GM19463 (cell line): Measurements from ENCODE around the gene MAPRE2.
"Not testable (repeated sequence)": the region's sequence is repeated elsewhere in the genome, so short reads cannot be mapped to it uniquely, and the experiment has no call there.

Experiments used
- ATAC-seq: cut with Tn5 transposase; IDR thresholded peaks from one replicate; pipeline ENCODE4 v1.9.1; 2021; ENCODE audit warnings: mild to moderate bottlenecking, moderate library complexity; ENCODE audit not compliant: unreplicated experiment

MAPRE2 gene

DNA sequence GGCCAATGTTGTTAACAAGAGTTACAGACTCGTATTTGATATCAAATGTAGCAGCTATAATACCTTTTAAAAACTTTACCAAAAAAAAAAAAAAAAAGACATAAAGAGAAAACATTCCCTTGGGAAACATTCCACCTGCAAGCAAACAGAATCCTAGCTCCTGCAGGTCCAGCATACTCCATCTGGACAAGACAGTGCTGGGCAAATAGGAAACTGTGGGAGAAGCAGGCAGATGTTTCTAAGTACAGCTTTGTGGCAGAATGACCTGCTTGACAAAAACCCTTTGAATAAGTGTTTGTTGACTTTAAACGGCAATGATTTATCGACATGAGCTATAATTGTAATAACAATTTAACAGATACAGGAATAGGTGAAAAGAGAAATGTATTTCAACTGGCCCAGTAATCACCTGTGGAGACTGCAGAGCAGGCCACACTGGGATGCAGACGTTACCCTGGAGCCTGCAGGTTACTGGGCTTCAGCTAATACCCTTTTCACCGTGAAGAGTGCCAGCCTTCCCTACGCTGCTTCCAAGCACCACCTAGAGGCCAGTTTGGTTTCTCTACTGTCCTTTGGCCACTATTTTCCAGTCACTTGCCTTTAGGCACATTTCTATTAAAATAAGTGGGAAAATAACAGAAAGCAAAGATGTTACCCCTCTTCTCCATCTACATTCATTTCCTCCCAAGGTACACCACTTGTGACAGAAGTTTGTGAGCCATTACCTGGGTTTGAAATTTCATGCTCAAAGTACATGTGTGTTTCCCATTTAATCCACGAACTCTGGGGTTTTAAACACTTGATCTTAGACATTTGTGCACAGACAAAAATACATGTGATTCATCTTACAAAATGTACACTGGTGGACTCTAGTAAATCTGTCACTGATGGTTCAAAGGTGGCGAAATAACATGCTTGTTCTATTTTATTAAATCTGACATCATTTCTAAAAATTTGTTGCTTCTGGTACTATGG, 102.7 kb downstream of the MAPRE2 start:
- ATAC-seq, result peak; percentile 75

DNA sequence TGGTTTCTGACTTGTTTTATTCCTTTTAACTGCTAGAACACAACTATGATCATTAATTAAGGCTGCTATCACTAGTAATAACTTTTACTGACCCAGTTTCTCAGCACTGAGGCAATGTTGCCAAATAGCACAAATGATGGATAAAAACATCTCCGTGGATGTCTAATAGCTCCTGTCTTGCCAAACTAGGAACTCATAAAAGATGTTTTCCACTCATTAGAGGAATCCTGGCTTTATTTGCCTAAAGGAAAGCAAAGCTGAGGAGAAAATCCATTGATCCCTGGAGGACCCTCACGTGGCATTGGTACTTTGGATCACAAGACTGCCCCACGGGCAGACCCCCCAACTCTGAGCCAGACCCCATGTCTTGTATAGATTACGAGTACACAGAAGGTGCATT, 103.5 kb downstream of the MAPRE2 start:
- ATAC-seq, result no peak

DNA sequence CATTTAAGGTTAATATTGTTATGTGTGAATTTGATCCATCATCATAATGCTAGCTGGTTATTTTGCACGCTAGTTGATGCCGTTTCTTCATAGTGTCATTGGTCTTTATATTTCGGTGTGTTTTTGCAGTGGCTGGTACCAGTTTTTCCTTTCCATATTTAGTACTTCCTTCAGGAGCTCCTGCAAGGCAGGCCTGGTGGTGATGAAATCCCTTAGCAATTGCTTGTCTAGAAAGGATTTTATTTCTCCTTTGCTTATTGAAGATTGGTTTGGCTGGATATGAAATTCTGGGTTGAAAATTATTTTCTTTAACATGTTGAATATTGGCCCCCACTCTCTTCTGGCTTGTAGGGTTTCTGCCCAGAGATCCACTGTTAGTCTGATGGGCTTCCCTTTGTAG, 109.0 kb downstream of the MAPRE2 start:
- not testable (repeated sequence) for ATAC-seq

DNA sequence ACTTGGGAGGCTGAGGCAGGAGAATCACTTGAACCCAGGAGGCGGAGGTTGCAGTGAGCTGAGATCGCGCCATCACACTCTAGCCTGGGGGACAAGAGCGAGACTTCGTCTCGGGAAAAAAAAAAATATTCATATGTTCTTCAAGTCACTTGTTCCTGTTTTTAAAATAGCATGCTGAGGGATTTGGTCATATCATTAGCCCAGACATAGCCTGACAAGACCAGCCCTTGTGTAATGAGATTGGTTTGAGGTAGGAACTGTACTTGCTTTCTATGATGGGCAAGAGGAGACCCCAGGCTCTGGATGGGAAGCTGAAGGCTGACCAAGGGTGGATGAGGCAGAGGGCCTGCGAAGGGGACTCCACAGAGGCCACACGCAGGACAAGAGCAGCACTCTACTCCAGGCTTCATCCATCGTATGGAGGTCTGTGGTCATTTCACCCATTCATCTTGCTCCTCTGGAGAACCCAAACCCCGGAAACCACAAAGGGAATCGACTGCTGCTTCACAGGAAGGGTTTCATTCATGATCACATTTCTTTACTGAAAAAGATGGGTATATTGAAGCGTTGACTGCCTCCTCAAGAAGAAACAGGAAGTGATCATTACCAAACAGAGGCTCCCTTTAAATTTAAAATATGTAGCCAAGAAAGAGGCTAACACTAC, 112.5 kb downstream of the MAPRE2 start:
- ATAC-seq, result no peak

DNA sequence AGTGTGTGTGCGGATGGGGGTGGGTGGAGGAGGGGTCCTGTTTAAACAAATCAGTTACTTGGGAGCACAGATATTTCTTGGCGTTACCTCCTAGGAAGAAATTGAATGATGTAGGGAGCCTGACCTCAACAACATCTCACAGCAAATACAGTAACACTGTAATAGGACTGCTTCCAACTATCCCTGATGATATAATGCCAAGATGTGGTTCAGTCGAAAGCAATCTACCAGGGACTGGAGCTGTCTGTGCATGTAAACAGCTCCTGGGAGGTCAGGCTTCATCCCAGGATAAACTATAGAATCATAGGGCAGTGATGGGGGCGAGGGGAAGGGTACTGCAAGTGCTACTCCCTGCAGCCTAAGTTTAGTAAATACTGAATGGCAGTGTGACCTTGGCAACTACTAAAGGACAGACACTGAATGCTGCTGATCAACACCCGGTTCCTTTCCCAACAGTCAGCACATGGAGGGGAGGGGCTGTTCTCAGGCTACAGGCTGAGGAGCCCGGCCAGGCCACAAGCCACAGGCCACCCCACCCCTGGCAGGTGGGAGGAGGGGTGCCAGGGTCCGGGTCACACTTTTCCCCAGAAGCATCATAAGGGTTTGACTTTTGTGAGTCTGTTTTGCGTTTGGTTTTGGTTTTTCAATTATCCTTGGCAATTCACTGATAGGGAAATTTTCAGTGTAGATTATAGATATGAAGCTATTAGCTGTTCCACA, 114.3 kb downstream of the MAPRE2 start:
- ATAC-seq, result no peak

DNA sequence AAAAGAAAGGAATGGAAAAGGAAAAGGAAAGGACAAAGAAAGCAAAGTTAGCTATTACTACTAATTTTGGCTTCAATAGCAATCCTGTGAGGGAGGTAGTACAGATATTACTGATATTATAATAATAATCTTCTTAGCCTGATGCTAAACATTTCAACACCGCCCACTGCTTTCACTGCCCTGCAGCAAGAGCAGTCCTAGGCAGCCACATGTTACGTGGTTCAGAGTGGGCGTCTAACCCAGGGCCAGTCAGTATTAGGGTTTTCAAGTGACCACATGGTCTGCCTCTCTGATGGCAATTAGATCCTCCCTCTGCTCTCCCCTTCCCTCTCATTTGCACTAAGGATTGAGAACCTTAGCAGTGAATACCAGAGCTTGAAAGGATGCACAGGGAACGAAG, 116.0 kb downstream of the MAPRE2 start:
- no peak for ATAC-seq

DNA sequence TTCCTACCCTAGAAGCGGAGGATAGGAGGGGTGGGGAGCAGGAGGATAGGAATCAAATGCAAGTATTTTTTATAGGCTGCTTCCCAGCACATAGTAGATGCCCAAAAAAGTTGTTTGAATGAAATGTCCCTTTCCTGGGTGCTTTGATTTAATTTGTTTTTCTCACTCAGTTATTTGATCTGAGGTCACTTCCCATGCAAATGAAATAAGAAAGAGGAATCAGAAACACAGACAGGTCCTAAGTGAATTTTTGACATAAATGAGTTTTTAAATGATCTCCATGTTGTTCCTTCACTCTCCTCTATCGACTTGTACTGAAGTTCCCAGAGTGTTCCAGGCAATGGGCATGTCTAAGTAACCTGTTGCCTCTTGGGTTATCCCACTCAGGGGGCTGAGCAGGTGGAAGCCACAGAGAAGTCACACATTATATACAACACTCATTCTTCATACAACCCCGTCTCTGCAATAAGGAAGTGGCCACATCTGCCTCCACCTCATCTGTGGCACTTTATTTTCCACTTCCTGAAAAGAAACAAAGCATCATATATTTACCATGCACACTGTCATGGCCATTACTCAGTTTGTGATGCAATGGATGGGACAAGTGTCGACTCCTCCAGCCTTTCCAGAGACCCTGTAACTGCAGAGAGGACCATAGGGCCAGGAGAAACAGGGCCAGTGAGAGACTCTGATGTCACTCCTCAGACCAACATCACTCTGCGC, 117.7 kb downstream of the MAPRE2 start:
- peak; percentile 52 for ATAC-seq

DNA sequence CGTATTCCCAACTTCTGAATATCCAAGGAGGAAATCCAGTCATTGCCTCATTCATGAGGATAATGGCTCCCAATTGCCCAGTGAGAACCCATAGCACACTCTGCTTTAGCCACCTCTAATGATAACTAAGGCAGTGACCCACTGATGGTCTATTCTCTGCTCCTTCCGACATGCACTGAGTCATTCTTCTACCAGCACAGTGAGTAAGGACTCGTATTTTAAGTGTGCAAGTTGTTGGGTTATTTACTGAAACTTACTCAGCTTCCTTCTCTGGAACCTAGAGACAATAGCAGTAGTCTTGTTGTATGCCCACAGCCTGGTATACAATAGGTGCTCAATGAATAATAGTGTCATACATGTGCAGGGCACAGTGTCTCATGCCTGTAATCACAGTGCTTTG, 118.6 kb downstream of the MAPRE2 start:
- ATAC-seq, result peak; percentile 67

DNA sequence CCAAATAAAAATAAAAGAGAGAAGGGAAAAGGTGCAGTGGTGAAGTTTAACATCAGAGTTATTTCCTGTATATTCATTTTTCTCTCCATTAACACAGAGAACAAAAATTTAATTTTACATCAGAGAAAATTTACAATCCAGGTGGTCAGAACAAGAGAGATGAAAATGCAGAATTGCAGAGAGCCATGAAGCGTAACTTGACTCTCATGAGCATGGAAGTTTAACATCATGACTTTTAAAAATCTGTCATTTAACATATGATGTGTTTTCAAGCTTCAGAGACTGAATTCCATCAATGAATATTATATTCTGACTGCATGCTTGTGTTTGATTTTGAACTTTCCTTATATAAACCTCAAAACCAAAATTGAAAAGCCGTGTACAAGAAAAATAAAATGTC, 120.3 kb downstream of the MAPRE2 start:
- ATAC-seq, result no peak

DNA sequence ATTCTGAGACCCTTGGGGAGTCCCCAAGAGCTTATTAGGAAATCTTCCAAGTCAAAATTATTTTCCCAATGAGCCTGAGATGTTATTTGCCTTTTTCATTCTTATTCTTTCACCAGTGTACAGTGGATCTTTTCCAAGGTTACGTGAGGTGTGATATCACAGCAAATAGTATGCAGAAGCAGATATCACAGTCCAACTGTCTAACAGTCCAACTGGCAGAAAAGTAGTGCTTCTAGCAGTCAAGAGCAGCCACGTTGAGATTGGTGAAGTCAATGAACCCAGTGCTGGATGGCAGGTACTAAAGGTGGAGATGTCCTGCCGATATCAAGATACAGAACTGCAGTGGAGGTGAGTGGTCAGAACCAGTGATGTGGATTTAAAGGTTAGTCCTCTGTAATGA, 120.7 kb downstream of the MAPRE2 start:
- ATAC-seq, result no peak

DNA sequence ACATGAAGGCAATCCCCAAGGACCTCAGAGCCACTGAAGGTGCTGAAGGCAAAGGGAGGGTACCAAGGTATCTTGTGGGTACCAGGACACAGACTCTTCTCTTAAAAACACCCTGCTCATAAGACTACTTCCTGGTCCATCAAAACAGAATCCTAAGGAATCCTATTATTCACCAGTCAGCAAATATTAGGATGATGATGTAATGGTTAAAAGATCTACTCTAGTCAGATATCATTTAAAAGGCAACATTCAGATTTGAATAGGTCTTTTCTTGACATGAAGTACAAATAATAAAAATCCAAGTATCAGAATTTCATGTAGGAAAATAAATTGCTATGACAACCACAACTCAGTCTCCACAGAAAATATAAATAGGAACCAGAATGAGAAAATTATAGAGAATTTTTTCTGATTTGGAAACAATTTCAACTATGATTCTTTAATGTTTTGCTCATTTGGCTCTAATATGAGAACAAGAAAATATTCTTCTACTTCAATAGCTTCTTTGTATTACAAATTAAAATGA, 121.9 kb downstream of the MAPRE2 start:
- no peak for ATAC-seq

DNA sequence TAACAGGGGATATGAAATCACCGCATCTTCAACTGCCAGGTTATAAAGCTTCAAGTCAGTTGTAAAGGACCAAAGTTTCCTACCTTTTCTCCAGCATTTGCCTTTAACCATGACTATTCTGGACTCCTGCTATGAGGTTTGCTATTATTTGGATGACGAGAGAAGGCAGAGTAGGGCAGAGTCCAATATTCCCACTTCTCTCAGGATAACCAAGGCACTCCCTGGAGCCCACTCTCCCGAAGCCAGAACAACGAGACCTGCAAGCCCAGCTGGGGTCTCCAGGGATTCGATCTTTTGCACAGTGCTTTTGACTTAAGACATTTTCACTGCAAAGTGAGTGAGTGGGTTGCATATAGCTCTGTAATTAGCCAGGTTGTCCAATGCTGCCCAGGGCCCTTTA, 122.5 kb downstream of the MAPRE2 start:
- no peak for ATAC-seq

DNA sequence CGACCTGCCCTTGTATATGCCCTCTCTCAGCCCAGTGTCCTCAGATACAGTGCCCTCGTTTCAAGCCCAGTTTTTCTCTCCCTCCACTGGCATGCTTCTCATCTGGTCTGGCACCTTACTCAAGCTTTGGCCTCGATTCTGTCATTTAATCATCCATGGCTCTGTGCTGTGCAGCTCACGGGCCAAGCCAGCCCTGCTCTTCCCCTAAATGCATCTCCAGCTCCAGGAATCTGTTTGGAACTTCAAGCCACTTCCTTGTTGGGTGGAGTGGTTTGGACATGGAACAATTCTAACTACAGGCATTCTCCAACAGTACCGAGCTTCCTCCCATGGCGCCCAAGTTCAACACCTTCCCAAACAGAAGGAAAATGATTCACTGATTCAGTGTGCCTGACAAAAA, 122.9 kb downstream of the MAPRE2 start:
- no peak for ATAC-seq

DNA sequence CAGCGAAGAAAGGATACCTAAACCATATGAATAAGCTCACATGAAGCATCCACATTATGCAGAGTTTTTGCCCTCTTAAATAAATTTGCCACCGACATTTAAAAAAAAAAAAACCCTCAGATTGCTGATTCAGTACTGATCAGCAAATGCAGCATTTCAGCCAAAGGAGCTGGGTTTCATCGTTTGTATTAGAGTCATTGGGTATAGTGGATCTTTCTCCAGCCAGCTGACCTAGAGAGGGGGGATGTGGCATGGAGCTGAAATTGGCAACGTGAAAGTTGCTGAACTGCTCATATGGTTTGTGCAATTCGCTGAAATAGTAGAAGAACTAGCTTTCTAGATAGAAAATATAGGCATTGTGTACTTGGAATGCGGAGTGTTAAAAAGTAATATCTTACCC, 126.1 kb downstream of the MAPRE2 start:
- ATAC-seq, result no peak

DNA sequence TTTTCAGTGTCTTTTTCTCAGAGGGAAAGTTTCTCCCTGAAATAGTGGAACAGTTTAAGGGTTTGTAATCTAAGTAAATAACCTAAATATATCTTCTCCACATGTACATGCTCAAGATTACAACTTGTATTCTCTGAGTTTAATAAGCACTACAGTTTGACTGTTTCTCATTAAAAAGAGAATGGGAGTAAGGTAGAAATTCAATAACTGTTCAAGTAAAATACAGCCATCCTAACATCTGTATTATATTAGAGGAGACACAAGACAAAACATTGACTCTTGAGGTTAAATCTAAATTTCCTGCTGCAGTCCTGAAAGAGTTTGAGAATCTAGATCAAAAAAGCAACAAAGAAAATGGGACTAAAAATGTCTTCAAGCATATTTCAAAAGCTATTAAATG, 126.6 kb downstream of the MAPRE2 start:
- ATAC-seq, result no peak

DNA sequence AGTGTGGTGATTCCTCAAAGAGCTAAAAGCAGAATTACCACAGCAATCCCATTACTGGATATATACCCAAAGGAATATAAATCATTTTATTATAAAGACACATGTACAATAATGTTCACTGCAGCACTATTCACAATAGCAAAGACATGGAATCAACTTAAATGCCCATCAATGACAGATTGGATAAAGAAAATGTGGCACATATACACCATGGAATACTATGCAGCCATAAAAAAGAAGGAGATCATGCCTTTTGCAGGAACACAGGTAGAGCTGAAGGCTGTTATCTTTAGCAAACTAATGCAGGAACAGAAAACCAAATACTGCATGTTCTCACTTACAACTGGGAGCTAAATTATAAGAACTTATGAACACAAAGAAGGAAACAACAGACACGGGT, 129.1 kb downstream of the MAPRE2 start:
- ATAC-seq, result not testable (repeated sequence)

DNA sequence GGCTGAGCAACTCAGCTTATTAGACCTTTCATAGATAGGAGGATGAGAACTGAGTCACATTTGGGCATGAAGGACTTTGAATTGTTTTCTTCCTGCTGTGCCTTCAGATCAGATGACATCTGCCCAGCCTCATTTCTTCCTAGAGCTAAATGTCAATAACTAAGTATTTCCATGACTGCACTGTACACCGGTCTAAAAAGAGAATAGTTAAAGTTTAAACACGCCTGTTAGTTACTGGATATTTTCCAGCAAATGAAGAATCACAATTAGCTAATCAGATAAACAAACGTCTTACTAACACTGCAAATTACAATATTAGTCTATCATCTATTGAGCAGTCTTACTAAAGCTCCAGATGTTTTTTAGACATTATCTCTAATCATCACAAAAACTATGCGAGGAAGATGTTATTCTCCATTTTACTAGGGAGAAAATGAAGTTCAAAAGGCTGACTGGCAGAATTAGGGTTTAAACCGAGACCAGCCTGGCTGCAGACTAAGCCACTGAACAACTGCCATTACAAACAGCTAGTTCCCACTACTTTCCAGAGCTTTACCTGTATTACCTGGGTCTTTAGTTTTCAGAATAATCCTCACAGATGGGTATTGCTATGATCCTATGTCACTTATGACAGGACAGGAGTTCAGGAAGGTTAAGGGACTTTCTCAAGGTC, 130.2 kb downstream of the MAPRE2 start:
- no peak for ATAC-seq

DNA sequence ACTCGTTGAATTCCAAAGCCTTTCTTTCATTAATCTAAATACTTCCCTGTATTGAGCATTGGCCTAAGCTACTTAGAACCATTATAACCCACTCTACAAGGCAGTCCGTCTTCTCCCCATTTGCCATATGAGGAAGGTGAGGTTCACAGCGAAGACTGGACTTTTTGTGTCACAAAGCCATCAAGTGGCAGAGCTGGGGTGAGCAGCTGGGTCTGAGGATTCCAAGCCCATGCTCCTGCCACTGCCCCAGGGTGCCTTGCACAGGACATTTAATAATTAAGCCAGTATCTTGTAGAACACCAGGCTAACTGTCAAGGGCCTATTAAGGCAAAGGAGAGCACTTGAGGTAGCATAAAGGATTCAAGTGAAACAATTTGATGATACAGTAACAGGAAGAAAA, 130.8 kb downstream of the MAPRE2 start:
- ATAC-seq, result no peak

DNA sequence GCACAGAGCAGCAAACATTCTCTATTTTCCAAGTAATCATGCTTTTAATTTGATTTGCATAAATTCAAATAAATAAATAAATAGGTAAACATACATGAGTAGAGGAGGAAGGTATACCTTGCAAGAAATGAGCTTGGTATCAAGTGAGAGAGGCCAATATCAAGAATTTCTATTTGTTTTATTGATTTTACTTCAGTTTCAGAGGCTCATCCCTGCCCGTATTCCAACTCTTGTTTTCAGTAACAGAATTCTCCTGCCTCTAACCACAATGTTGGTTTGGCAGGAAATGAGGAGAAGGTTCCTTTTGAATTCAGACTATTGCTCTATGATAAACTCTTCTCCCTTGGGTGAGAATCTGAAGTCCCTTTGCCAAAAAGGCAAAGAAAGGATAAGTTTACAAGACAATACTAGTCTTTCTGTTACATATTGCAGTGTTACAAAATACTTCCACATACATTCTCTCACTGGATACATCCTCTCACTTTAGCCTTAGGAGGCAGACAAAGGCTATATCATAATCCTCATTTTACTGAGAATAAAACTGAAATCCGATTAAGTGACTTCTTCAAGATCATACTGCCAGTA, 131.3 kb downstream of the MAPRE2 start:
- ATAC-seq, result no peak
